GM06990 (cell line): Measurements from ENCODE around the gene RNF150.

Experiments used
- DNase-seq: peaks from one replicate; pipeline ENCODE4 v3.0.0-alpha.2; 2011; ENCODE audit not compliant: insufficient read length; ENCODE audit errors: extremely low read depth
- H3K27me3 ChIP-seq: replicated peaks from 2 replicates; pipeline ENCODE4 v1.6.0; 2011; ENCODE audit warnings: low read length; ENCODE audit not compliant: control insufficient read depth, insufficient read depth
- H3K36me3 ChIP-seq: 2 replicates; pipeline ENCODE4 v1.5.1; 2011; ENCODE audit warnings: low read length; ENCODE audit not compliant: control insufficient read depth, insufficient read depth
- H3K4me3 ChIP-seq: replicated peaks from 2 replicates; pipeline ENCODE4 v1.5.1; 2011; ENCODE audit warnings: low read depth, mild to moderate bottlenecking, control low read depth, low read length
- TF ChIP-seq, protein P1 (sequence below): IDR thresholded peaks from 2 replicates; pipeline ENCODE4 v1.5.1; 2011; ENCODE audit warnings: low read length, control low read depth, mild to moderate bottlenecking, inconsistent platforms; ENCODE audit not compliant: insufficient read depth, poor library complexity, severe bottlenecking

RNF150 gene

DNA sequence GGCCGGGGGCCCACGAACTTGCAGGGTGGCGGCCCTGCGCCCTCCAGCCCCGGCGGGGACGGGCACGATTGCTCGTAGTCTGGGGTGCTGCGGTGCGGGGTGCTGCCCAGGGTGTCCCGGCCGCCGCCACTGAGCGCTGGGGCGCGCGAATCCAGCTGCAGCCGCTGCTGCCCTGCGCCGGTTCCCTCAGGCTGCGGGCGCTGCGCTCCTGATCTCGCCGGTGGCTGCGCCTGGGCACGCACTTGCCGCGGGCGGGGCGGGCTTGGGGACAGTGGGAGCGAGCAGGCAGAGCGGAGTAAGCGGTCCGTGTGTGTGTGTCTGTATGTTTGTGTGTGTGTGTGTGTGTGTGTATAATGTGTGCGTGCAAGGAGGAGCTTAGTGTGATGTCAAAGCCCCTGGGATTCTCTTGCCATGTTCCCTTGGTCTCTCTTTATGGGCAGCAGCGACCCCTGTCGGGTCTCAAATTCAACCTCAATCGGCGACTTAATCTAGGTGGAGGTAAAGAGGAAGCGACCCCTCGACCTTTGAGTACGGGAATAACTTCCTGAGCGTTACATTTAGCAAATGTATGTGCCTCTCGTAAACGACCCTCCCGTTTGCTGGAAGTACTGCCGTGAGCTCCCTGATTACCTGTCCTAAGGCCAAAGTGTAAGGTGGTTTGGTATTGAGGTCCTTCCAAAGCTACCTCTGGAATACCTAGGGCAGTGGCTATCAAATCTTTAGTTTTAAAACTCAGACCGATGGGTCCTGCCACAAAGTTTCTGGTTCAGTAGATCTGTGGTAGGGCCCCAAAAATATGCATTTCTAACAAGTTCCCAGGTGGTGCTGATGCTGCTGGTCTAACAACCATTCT, at the start of gene RNF150:
Gene RNF150, minus strand, starts transcription at position 324 of the 853 bp plus-strand sequence.
- Histone ChIP-seq H3K36me3 (no peaks in the 10 kb centered on the region), H3K27me3 (no peaks in the 10 kb centered on the region; the same call in 1 of the 2 replicates), H3K4me3 (peak within 1 kb of the TSS; percentile 58)
- peak; percentile 69 for DNase-seq
- TF ChIP-seq, protein P1, sequence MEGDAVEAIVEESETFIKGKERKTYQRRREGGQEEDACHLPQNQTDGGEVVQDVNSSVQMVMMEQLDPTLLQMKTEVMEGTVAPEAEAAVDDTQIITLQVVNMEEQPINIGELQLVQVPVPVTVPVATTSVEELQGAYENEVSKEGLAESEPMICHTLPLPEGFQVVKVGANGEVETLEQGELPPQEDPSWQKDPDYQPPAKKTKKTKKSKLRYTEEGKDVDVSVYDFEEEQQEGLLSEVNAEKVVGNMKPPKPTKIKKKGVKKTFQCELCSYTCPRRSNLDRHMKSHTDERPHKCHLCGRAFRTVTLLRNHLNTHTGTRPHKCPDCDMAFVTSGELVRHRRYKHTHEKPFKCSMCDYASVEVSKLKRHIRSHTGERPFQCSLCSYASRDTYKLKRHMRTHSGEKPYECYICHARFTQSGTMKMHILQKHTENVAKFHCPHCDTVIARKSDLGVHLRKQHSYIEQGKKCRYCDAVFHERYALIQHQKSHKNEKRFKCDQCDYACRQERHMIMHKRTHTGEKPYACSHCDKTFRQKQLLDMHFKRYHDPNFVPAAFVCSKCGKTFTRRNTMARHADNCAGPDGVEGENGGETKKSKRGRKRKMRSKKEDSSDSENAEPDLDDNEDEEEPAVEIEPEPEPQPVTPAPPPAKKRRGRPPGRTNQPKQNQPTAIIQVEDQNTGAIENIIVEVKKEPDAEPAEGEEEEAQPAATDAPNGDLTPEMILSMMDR, result peak; percentile 71

DNA sequence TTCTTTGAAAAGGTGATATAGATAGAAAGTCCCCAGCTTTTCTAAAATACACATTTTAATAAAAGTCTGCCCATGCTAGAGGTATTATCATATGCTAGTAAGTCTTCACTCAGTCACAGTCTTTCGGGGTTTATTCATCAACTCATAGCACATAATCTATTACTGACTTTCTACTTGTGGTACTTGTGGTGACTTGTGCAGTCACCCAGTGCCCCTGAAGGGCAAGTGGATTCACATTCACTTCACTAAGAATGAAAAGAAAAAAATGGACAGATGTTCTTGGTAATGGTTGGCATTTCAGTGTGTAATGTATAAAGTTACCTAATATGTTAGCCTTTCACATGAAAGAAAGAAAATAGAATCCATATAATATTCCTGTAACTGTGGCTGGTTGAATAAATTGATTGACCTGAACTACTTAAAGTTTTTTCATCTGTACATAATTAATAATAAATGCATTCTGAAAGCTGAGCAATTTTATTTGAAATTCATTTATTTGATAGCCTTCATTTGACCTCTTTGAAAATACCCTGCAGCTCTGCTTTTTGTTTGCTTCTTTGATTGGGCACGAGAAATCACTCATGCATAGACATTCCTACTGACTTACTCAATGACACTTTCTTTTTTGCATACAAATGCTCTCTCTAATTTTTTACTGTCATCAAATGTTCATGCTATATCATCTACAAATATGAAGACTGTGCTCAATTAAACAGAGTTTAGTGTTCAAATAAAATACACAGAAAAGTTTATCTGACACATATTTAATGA, 47.9 kb upstream of the RNF150 start:
- DNase-seq, result no peak
- H3K27me3 ChIP-seq, result no peaks in the 10 kb centered on the region
- H3K36me3 ChIP-seq, result no peaks in the 10 kb centered on the region
- H3K4me3 ChIP-seq, result no peak overlapping the region
- TF ChIP-seq, protein P1, result no peak

DNA sequence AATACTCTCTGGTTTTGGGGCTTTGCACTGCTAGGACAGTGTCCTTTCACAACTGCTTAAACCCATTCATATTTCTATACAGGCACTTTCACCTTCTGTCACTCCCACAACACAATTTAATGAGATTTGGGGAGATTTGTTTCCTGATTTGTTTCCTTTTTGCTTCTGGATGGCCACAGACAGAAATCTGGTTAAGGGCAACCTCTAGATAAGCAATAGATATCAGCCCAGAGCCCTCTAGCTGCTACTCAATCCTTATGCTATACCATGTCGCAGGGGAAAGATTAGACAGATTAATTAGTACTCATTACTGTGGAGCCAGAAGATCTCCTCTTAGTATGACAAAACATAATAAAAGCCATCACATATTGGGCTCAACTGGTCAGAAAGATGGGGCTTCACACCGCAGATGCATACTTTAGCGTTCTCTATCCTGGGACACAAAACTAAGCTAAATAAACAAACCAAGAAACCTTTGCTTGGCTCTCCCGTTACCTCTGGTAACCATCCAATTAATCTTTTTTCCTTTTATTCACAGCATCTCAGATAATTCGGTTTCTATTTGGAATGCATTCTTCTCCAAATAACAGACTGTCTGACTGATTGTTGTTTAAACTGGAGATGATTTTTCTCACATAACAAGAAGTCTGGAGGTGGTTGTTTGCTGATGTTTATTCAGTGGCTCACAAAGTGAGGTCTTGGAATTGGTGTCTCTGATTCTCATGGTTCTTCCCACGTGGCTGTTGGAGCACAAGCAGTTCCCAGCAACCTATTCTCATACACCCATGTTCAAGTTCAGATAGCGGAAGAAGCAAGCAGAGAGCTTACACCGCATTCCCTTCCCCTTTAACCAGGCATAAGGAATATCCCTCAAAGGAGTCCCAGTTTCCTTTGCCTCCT, 46.5 kb upstream of the RNF150 start:
- no peaks in the 10 kb centered on the region for H3K36me3 ChIP-seq
- no peaks in the 10 kb centered on the region for H3K27me3 ChIP-seq
- TF ChIP-seq, protein P1, result no peak
- no peak overlapping the region for H3K4me3 ChIP-seq
- DNase-seq, result no peak

DNA sequence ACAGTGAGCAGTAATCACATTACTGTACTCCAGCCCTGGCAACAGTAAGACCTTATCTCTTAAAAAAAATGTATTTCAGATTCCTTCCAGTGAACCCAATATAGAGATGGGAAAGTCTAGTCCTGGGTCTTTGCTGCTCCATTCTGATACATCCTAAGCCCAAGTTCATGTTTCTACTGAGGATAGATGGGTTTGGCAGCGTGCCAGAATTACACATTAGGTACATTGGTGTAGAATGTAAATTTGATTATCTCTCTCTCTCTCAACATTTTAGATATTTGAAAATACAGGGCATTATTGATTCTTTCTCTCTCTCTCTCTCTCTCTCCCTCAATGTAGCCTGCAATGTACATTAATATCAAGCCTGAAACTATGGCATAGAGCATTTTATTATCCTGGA, 43.9 kb upstream of the RNF150 start:
- TF ChIP-seq, protein P1, result no peak
- Histone ChIP-seq H3K4me3 (no peak overlapping the region), H3K27me3 (peaks cover 1% of the 10 kb centered on the region; the same call in 1 of the 2 replicates), H3K36me3 (no peaks in the 10 kb centered on the region)
- no peak for DNase-seq

DNA sequence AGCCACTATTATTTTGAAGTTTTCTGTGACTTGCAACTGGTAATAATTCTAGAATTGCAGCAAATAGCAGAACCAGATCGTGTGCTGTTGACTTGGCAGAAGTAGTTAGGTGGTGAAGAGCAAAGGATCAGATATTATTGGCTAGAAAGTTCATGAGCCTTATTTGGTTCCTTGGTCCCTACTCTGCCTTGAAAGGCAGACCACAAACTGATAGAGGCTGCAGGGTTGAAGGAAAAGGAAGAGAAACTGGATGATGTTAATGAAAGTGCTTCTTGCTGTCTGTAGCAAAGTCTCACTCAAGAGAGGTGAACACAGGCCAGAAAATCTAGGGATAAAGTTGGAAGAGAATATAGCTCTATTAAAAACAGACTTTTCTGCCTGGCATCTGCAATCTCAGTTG, 41.2 kb upstream of the RNF150 start:
- TF ChIP-seq, protein P1, result no peak
- Histone ChIP-seq H3K36me3 (no peaks in the 10 kb centered on the region), H3K4me3 (no peak overlapping the region), H3K27me3 (peaks cover 1% of the 10 kb centered on the region; the same call in 1 of the 2 replicates)
- DNase-seq, result no peak
